Measurements from ENCODE around the gene PNLIP.

PNLIP gene

GRCh38 chr10:116587878-116588591, 42.3 kb downstream of the PNLIP start:
- no peak for DNase-seq

DNA sequence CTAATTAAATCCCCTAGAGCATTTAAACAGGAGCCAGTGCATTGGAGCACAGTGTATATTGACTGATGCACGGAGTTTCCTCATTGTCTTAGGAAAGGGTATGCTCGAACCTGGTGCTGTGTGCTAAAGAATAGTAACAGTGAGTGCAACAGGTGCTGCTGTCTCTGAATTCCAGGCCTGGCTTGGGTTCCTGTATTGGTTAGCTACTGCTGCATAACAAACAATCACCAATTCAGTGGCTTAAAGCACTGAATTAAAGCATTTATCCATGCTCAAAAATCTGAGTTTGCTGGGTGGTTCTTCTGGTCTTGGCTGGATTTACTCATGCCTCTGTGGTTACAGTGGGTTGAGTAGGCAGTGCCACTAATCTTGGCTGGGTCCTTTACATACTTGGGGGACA, 43.3 kb downstream of the PNLIP start:
- DNase-seq: no peak

- DNase-seq: no peak
Observed at GRCh38 chr10:116589926-116590325, 44.2 kb downstream of the PNLIP start.

DNA sequence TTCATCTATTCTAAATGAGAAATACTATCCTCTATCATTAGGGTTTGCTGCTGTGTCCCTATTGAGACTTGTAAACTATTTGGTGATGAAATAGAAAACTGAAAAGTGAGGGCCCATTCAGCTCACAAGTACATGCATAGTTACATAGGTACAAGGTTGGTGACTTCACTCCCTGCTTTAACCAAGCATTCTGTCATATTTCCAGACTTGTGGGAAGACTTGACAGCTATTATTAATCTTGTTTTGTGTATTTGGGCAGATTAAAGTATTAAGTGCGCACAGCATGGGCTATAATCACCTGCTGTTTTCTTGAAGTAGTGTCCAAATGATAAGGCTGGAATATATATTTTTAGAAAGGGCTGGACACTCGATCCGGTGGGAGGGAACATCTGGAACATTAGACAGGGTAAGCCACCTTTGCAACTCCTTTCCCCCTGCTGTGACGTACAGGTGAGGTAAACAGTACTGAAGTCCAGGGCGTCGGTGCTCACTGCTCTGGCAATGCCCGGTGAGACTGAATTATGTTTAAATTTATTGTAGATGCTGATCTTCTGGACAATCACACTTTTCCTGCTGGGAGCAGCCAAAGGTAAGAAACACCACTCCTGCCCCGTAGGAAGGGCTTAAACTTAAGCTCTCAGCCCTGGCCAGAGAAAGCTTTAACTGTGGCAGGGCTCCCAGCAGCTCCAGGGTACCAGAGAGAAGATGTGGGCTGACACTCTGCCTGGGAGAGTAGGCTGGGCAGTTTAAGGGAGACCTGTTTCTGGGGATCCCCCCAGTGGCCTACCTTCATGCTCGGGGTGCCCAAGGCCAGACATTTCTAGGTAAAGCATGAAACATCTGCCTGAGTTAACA, 45.1 kb downstream of the PNLIP start, which contains the start of gene PNLIPRP1:
Gene PNLIPRP1, plus strand, starts transcription at position 370 of the 855 bp plus-strand sequence. Its CDS starts 171 bp downstream, at position 541.
- no peak for DNase-seq

GRCh38 chr10:116593139-116593740, 47.5 kb downstream of the PNLIP start:
- DNase-seq: no peak

- no peak for DNase-seq
Observed at GRCh38 chr10:116594525-116595035, 48.8 kb downstream of the PNLIP start.

GRCh38 chr10:116596062-116596461, 50.3 kb downstream of the PNLIP start:
- no peak for DNase-seq

DNA sequence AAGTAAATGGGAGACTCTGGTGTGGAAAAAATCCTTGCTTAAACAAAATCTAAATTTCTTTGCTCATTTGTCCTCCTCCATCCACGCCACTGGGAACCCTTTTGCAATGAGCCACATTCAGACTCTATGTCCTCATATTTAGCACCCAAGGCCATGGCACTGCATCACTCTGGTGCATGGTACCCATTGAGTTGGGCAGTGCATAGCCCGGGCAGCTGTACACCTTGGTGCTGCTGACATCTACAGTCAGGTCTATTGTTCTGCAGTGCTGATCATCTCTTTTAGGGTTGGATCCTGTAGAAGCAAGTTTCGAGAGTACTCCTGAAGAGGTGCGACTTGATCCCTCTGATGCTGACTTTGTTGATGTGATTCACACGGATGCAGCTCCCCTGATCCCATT, 51.8 kb downstream of the PNLIP start:
- DNase-seq: no peak

DNA sequence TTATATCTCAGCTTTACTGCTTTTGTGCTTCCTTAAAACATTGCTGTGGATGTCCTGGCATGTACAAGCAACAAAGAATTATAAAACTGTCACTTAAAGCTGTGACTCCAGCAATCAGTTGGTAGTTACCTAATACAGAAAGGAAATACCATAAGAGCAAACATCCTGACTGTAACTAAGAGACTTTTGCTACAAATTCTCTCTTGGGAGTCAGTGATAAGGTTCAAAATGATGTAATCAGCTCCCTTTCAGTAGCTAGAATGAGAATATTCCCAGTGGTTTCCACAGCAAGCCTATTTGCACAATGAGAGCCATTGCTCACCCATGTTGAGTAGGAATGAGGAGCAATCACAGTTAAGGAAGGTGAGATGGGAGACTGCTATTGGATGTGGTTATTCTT, 52.6 kb downstream of the PNLIP start:
- no peak for DNase-seq

- no peak for DNase-seq
Observed at GRCh38 chr10:116599991-116600390, 54.3 kb downstream of the PNLIP start.

- DNase-seq: no peak
Observed at GRCh38 chr10:116602648-116603400, 57.1 kb downstream of the PNLIP start.

GRCh38 chr10:116606061-116606483, 60.3 kb downstream of the PNLIP start:
- no peak for DNase-seq

DNA sequence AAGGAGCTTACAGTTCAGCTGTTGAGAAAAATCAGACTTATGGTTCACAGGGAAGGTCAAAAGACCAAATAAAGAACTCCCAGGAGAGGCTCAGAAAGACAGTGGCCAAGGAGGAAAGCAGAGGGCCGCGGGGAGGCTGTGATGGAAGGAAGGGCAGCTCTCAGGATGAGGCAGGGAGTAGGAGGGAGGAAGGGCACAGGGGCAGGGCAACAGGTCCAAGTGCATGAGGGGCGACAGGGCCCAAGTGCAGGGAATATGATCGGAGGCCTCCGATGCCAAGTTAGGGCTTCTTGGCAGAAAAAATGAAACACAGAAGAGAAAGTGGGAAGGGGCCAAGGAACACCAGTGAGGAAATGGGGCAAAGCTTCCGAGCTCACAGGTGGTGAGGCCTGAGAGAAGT, 61.6 kb downstream of the PNLIP start:
- no peak for DNase-seq

GRCh38 chr10:116608686-116609594, 63.2 kb downstream of the PNLIP start:
- DNase-seq: no peak

DNA sequence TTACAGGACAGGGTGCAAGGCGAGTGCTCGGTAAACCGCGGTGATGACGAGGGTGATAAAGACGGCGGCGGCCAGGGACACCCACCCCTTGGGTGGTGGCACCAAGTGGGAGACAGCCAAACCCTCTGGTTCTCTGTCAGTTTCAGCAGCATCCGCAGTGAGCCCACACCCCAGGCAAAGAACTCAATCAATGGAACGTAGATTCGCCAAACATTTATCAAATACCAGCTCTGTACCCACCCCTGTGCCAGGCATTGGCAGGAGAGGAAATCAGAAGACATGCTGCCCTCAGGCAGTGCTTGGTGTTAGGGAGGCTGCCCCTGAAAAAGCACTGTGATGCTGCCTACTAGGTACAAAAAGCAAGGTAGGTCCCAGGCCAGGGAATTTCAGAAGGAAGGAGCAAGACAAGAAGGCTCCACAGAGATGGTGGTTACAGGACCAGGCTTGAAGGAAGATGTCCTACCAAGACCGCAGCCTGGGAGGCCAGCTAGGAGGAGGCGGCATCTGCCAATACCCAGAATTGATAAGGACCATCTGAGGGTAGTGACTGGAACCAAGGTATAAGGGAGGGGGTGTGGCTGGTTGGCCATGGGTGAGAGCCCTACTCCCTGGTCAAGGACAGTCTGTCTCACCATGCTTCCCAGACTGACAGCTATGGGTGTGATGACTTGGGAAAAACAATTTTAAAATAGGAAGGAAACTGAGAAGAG, 64.9 kb downstream of the PNLIP start:
- no peak for DNase-seq

- no peak for DNase-seq
Observed at GRCh38 chr10:116611153-116611545, 65.4 kb downstream of the PNLIP start.

DNA sequence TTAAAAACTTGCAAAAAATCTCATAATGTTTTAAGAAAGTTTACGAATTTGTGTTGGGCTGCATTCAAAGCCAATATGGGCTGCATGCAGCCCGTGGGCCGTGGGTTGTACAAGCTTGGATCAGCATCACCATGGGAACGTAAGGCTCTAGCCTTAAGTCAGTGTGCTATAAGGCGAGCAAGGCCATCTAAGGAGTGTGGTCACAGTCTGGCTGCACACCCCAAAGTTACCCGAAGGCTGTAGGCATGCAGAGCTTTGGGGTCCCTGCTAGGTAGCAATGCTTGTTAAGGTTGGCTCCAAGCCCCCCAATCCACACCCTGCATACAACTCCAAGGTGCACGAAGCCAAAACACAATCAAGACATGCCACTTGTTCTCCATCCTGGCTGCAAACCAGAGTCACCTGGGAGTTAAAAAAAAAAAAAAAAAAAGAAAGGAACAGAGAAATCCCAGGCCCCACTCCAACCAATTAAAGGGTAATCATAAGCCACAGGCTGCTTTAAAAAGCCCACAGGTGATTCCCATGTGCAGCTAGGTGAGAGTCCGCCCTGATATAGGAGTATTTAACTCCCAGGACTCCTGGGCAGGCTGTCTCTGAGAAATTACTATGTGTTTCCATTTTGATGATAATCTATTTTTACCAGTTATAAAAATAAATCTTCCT, 66.5 kb downstream of the PNLIP start:
- no peak for DNase-seq

- no peak for DNase-seq
Observed at GRCh38 chr10:116613471-116613870, 67.7 kb downstream of the PNLIP start.

DNA sequence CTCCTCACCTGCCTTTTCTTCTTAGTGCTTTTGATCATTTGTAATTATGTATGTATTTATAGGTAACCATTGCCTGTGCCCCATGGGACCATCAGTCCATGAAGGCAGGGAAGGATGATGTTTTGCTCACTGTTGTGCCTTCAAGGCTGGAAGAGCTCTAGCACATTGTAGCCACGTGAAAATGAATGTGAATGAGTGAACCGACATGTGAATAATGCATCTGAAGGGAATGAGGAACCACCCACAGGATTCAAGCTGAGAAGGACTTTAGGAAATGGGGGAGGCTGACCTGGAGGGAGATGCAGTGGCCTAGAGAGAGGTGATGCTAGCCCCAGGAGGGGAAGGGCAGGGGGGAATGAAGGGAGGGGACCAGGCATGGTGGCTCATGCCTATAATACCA, 69.1 kb downstream of the PNLIP start:
- DNase-seq: no peak

DNA sequence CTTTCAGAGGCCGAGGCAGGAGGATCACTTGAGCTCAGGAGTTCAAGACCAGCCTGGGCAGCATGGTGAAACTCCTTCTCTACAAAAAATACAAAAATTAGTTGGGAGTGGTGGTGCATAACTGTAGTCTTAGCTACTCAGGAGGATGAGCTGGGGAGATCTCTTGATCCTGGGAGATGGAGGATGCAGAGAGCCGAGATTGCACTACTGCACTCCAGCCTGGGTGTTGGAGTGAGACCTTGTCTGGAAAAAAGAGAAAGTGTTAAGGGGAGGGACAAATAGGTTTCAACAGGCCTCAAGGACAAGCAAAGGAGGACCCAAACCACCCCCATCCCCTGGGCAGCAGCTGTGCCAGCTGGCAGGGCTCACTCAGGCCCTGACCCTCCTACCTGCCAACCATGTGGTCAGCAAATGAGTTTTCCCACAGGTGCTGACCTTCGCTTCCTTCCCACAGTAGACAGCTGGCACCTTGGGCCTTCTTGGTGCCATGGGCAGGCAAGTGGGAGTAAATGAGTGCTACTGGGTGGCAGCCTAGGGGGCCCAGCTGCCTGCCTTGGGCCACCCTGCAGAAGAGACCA, 69.6 kb downstream of the PNLIP start:
- DNase-seq: no peak

All from suppressor macrophage treated with lipopolysaccharide for 4 hours (primary cell).